ENCODE measurements around the gene LEMD3.

DNA sequence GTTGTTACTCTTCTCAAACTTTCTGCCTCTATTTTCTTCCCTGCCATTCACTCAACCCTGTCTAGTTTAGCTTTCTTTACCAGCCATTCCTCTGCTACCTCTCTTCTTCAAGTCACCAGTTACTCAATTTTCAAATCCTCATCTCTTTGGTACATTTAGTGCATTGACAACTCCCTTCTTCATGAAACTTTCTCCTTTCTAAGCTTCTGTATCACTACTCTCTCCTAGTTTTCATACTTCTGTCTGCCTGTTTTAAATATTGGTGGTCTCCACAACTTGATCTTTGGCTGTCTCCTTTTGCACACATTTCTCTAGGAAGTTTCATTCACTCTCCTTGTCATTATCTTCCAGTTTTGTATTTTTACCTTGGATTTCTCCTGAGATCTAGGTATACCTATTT, 6.0 kb downstream of the LEMD3 start:
- no peak for TF ChIP-seq EP300 (conservative IDR thresholded peaks at IDR 0.05; ENCODE audit: poor library complexity, severe bottlenecking)
- TF ChIP-seq, protein P1, sequence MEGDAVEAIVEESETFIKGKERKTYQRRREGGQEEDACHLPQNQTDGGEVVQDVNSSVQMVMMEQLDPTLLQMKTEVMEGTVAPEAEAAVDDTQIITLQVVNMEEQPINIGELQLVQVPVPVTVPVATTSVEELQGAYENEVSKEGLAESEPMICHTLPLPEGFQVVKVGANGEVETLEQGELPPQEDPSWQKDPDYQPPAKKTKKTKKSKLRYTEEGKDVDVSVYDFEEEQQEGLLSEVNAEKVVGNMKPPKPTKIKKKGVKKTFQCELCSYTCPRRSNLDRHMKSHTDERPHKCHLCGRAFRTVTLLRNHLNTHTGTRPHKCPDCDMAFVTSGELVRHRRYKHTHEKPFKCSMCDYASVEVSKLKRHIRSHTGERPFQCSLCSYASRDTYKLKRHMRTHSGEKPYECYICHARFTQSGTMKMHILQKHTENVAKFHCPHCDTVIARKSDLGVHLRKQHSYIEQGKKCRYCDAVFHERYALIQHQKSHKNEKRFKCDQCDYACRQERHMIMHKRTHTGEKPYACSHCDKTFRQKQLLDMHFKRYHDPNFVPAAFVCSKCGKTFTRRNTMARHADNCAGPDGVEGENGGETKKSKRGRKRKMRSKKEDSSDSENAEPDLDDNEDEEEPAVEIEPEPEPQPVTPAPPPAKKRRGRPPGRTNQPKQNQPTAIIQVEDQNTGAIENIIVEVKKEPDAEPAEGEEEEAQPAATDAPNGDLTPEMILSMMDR (IDR thresholded peaks at IDR 0.05; ENCODE audit: poor library complexity, severe bottlenecking): no peak
- no peak for TF ChIP-seq SMC3 (conservative IDR thresholded peaks at IDR 0.05; ENCODE audit: poor library complexity)
- no peak for TF ChIP-seq EZH2 (IDR thresholded peaks at IDR 0.05; ENCODE audit: borderline replicate concordance, insufficient read depth, low read length, poor library complexity, severe bottlenecking)
- no peak for TF ChIP-seq POLR2AphosphoS5 (IDR thresholded peaks at IDR 0.05)
